Fibroblast of skin of right biceps (primary cell): ENCODE data around the gene SORCS3.

Source experiments
- DNase-seq: peaks from one replicate; pipeline ENCODE4 v3.0.0-alpha.2; 2013

The SORCS3 gene

GRCh38 chr10:104925232-104925851 lies 284.3 kb downstream of the SORCS3 start:
- DNase-seq, result peak; percentile 37

DNA sequence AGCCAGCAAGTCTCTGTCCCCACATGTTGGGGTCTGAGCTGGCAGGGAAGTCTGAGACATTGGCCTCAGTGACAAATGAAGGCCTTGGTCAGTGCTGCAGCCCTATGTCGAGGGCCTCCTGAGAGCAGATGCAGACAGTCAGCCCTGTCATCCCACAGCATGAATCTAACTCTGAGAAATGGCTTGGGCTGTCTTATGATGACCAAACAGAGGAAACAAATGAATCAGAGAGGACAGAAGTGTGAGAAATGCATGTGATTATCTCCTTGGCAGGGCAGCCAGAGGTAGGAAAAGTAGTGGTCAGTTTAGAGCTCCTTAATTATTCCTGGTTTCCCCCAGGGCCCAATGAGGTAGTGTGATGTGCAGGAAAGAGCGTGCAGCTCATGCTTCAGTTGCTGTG lies 287.6 kb downstream of the SORCS3 start:
- no peak for DNase-seq

- DNase-seq, result no peak
These were observed 290.6 kb downstream of the SORCS3 start for GRCh38 chr10:104931612-104932134.

- DNase-seq, result no peak
These were observed 294.6 kb downstream of the SORCS3 start for GRCh38 chr10:104935656-104936055.

GRCh38 chr10:104937567-104937966 lies 296.5 kb downstream of the SORCS3 start:
- peak; percentile 90 for DNase-seq

DNA sequence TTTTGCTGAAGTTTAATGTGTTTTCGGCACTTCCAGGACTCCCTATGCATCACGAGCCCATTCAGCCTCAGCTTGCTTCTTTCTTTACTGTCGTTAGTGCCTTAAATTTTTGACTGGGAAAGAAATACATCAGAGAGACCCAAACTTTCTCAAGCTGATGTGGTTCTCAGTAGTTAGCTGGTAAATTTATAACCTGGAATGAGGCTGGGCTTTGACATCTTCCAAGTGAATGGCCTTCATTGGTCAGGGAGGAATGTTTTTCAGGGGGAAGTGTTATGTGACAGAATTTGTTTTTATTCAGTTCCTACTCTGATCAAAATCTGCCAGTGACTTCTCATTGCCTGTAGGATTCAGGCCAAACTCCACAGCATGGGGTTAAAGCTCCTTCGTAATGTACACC lies 296.9 kb downstream of the SORCS3 start:
- DNase-seq, result no peak

DNA sequence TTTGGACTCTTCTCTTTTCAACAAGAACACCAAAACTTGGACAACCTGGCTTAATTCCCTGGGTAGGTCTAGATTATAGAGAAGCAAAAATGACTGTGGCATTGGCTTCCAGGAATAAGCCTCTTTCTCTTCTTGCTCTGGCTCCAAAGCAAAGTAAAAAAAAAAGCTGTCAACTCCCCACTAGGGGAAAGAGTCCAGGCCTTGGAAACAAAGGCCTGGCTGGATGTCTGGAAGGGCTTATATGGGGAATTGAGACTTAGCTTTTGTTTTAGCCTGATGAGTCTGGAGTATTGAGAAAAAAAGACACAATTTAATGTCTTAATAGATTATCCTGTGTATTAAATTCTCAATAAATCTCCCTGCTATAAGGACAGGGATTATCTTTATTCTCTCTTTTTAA lies 300.6 kb downstream of the SORCS3 start:
- no peak for DNase-seq

DNA sequence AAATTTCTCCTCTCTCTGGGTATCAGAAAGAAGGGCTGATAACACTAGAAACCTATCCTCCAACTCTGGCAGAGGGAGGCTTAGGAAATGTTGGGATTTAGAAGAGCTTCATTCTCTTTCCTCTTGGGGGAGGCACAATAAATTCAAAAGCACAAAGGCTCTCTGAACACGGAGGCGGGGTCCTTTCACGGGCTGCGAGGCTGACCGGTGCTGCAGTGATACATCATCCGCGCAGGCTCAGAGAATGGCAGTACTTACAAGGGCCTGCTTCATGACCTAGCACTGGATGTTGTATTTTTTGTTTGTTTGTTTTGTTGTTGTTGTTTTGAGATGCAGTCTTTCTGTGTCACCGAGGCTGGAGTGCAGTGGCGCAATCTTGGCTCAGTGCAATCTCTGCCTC lies 306.2 kb downstream of the SORCS3 start:
- DNase-seq, result no peak

GRCh38 chr10:104957178-104957841 lies 316.2 kb downstream of the SORCS3 start:
- DNase-seq, result no peak

DNA sequence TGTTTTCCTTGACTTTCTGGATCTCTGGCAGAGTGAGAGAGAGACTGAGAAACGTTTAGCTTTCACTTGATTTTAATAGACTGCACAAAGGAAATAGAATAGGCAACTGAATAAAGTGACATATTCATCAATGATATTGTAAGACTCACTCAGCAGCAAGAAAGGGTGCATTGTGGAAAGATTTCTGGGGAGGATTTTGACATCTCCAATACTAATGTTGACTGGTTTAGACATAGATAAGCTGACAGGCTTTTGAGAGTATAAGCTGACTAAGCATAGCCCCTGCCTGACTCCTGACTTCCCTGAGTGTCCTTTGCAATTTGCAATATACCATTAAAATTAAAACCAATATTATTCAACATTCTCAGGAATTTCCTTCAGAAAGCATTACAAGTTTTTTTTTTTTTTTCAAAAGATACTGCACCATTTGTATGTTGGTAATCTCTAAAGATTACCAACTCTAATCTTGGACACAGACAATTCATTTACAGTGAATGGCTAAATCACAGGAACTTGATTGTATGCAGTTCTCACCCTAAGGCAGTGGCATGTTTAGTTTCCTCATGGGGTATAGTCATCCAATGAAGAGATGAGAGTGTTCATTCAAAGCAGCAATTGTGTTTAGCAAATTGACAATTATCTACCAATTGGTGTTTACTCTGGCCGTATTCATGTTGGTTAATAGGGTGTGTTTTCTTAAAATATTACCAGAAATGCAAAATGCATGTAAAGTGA lies 325.6 kb downstream of the SORCS3 start:
- DNase-seq, result no peak

DNA sequence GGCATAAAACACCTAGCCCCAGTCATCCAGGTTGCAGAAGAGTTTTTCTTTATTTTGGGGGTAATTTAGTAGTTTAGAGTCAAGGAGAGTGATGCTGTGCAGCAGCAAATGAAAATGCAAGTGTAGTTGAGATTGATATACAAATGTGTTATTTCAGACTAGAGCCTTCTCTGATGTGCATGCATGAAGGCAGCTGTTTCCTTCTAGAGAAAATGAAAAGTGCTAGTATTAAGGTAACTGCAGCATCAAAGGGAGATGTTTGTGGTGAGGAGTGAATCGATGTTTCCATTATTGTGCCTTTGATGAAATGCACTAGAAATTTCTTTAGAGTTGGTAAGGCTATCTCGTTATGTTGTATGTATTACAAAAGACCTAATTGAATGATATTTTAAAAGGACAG lies 339.3 kb downstream of the SORCS3 start:
- DNase-seq, result no peak

- DNase-seq, result no peak
These were observed 340.9 kb downstream of the SORCS3 start for GRCh38 chr10:104981995-104982394.

DNA sequence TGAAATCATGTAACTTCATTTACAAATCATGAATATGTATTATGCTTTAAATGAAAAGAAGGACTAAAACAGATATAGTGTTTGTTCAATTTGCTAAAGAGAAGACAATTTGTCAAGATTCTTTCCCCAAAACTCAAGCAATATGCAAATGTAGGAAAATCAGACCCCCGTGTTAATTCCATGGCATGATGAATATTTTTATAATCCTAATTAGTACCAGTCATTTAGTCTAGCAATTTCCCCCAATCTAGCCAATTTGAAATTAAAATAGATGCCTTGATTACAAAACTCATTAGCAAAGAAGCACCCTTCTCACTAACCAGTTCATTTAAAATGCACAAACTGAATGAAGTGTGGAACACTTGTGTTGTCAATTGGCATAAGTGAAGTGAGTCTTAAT lies 347.6 kb downstream of the SORCS3 start:
- no peak for DNase-seq

GRCh38 chr10:104989880-104990279 lies 348.8 kb downstream of the SORCS3 start:
- no peak for DNase-seq

DNA sequence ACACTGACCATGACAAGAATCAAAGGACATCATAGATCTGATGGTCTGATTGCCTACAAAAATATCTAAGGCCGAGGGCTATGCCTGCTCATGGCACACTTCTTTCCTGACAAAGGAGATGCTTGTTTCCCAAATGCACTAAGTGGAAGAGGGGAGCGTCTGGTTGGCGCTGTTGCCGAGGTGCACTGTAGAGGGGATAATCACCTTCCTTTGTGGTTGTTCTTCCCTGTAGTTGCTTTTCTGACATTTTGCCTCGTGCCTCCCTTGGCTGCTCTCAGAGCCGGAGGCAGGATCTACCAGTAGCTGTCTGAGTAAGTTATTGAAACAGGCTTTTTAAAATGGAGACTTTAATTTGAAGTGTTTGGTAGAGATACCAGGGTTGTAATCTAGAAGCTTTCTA lies 352.0 kb downstream of the SORCS3 start:
- DNase-seq, result no peak

GRCh38 chr10:105001269-105001668 lies 360.2 kb downstream of the SORCS3 start:
- no peak for DNase-seq

DNA sequence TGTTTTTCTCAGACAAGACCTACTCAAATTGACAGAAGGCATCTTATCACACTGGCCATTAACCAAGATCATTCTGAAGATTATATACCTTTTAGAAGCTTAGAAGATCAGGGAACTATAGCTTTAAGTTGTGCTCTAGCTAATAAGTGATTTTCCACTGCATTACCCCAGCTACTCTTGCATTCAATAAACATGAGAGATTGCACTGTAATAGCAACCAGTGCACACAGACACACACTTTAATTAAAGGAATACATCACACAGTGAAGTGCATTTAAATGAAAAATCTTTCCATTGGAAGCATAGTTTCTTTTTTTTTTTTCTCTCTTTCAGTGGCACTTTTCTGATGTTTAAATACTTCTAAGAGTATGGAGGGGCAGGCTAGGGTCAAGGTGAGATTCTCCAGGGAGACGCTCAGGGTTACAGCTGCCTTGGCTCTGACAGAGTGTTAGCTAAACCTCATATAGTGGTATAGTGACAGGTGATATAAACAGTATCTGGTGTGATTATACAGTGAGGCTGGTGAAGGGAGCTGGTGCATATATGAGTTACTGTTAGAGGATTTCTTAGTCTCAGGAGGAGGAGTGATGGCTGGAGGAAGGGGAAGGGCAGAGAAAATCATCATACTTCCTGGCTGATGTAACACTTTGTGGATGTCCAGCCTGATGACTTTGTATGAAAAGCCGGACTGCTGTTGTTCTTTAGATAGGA lies 369.5 kb downstream of the SORCS3 start:
- peak; percentile 8 for DNase-seq

DNA sequence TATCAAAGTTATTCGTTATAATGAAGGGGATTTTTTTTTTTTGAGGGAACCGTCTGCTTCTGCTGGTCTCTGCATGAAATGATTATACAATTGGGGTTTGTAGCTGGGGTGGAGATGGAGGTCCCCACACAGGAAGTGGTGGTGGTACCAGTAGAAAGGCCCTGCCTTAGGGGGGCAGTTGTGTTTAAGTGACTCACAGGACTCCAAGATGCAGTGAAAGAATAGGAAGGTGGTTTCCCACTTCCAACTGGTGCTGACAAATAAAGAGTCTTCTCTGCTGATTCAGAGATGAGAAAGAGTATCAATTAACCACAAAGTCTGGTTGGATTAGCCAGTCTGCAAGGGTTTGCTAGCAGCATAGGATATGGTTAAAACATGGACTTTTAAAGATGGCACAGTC lies 376.0 kb downstream of the SORCS3 start:
- peak; percentile 84 for DNase-seq

DNA sequence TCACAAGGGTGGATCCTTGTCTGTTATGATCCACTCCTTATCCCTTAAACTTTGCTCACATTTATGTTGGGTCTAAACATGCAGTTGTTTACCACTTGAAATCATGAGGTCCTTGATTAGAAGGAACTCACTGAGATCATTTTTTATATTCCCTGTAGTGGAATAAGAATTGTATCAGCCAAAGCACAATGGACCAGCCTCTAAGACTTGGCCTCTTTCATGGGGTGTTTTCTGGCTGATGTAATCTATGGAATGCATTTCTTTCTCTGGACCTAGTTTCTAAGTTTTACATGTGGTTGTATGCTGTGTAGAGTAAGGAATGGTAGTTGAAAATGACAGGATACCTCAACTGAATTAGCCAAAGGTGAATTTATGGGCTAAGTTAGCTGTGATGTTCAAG lies 376.6 kb downstream of the SORCS3 start:
- peak; percentile 50 for DNase-seq

DNA sequence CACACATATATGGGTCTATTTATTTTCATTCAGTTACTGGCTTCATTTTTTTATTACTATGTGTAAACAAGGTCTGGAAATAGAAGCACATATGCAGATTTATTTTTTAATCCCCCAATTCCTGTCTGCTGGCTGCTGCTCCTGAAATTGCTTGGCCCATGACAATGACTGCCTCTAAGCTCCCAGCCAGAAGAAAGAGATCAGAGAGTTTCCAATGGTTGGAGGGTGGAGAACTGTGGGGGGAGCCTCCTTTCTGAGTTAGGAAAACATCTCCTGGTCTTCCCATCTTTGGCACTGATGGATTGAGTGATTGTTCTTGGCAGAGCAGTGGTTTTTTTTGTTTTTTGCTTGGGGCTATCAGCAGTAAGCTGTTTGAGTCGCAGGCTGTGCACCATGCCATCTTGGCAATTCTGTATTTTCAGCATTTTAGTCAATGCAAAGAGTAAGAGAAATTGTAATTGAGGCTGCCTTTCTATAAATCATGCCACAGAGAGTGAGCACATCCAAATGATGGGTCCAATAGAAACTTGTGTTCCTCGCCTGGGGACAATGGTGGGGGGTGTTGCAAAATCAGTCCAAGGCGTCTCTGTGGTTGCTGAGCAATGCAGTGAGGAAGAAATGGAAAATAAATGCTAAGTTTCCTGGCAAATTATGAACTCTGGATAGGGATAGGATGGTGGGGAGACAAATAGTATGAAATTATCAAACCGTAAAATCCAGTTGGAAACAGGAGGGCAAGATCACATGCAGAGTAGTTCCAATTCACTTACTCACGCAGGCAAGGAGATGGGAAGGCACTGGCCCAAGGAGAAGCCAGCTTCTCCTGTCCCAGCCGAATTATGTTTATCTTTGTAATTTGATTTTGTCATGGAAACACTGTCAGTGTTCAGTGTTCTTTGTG lies 382.4 kb downstream of the SORCS3 start:
- peak; percentile 43 for DNase-seq

DNA sequence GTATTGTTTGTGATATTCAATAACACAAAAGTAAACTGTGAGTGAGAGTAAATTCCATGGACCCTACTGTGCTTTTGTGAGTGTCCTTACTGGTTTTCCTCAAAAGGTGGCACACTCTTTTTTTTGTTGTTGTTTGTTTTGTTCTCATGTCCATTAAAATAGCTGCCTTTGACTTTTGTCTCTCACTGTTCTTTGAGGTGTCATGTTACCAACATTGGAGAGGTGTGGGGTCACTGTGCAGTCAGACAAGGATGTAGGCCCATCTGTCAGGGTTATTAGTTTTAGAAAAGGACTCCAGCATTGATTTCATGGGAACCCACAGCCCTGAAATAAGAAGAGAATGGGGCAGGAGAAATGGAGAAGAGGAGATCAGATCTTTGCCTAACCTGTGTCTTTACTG lies 383.1 kb downstream of the SORCS3 start:
- DNase-seq, result no peak

GRCh38 chr10:105025092-105025491 lies 384.0 kb downstream of the SORCS3 start:
- no peak for DNase-seq
